GM12875 (cell line): ENCODE measurements around the gene TBC1D7.

Experiments used
- H3K4me3 ChIP-seq: one replicate; pipeline ENCODE4 v1.5.1; 2011; ENCODE audit warnings: low read depth, low read length, control low read depth
- TF ChIP-seq, protein P1 (sequence below): IDR thresholded peaks from 2 replicates; pipeline ENCODE4 v1.5.1; 2011; ENCODE audit warnings: low read depth, mild to moderate bottlenecking, control low read depth, inconsistent platforms, low read length, moderate library complexity, borderline replicate concordance; ENCODE audit not compliant: insufficient read depth

Gene TBC1D7

DNA sequence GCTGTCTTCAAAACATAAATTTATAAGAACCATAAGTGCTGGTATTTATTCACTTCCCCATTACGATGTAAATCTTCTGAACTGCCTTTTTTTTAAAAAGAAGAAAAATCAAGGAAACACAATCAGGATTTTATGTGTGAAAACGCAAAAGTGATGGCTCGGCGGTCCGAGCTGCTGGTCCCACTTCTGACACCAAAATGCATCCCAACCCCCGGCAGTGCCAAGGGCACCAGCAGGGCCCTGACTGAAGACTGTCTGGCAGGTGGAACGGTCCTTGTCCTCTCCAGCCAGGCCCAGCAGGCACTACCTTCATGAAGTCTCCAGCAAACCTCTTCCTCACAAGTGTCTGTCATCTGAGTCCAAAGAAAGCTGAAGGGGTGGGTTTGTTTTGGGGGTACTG is 41.2 kb downstream of the TBC1D7 start:
- TF ChIP-seq, protein P1, sequence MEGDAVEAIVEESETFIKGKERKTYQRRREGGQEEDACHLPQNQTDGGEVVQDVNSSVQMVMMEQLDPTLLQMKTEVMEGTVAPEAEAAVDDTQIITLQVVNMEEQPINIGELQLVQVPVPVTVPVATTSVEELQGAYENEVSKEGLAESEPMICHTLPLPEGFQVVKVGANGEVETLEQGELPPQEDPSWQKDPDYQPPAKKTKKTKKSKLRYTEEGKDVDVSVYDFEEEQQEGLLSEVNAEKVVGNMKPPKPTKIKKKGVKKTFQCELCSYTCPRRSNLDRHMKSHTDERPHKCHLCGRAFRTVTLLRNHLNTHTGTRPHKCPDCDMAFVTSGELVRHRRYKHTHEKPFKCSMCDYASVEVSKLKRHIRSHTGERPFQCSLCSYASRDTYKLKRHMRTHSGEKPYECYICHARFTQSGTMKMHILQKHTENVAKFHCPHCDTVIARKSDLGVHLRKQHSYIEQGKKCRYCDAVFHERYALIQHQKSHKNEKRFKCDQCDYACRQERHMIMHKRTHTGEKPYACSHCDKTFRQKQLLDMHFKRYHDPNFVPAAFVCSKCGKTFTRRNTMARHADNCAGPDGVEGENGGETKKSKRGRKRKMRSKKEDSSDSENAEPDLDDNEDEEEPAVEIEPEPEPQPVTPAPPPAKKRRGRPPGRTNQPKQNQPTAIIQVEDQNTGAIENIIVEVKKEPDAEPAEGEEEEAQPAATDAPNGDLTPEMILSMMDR = no peak
- no peak overlapping the region for H3K4me3 ChIP-seq

DNA sequence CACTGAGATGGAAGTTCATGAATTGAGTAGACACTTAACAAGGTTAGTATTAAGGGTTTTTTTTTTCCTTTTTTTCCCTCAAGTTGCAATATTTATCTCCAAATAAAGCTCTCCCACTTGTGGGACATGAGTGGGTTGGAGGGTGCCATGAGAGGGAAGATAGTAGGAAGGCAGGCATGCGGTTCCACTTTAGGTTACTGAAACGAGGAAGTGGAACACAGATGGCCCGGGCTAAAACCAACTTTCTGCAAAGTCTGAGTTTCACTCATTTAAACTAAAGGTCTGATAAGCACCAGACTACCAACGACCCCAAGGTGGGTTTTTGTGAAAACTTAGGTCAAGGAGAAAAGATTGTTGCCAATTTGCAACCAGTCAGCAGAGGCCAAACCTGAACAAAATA is 42.2 kb downstream of the TBC1D7 start:
- TF ChIP-seq, protein P1 = no peak
- H3K4me3 ChIP-seq = no peak overlapping the region

- TF ChIP-seq, protein P1 = no peak
These were observed 42.6 kb downstream of the TBC1D7 start for GRCh38 chr6:13285705-13286104.

DNA sequence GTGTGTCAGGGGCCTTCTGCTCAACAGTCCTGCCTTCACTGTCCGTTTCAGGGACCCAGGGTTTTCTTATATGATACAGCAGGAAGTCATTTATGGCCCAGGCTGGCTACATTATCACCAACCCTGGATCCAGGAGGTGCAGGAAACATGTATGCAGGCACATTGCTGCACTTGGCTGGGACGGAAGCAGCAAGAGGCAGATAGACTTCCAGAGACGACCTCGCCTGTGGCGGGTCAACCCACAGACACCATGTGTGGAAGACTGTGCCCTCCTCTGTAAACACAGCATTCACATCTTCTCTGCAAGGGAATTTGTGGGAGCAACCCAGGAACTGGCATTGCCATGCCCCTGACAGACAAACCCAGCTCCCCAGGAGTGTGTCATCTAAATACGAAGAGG is 43.7 kb downstream of the TBC1D7 start:
- TF ChIP-seq, protein P1 = no peak
- no peak overlapping the region for H3K4me3 ChIP-seq

More at GRCh38 chr6:13285705-13286104, 42.6 kb downstream of the TBC1D7 start:
- no peak overlapping the region for H3K4me3 ChIP-seq

DNA sequence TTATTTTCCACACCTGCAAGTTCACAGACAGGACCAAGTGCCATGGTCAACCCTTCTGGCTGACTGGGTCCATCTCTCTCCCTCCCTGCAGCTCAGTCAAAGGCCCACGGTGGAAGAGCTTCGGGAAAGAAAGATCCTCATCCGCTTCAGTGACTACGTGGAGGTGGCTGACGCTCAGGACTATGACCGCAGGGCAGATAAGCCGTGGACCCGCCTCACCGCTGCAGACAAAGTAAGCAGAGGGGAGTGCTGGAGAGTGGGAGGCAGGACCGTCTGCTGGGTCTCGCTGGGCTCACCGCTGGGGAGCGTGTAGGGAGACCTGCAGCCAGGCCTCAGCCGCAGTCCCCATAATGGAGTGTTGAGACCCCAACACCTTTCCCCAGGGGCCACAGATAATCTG is 45.0 kb downstream of the TBC1D7 start:
- H3K4me3 ChIP-seq = no peak overlapping the region
- TF ChIP-seq, protein P1 = no peak

GRCh38 chr6:13282393-13283069 is 45.8 kb downstream of the TBC1D7 start:
- TF ChIP-seq, protein P1 = no peak
- H3K4me3 ChIP-seq = no peak overlapping the region

- no peak overlapping the region for H3K4me3 ChIP-seq
- TF ChIP-seq, protein P1 = no peak
These were observed 46.7 kb downstream of the TBC1D7 start for GRCh38 chr6:13281686-13282085.
